ENCODE data around the gene SPTBN4.

DNA sequence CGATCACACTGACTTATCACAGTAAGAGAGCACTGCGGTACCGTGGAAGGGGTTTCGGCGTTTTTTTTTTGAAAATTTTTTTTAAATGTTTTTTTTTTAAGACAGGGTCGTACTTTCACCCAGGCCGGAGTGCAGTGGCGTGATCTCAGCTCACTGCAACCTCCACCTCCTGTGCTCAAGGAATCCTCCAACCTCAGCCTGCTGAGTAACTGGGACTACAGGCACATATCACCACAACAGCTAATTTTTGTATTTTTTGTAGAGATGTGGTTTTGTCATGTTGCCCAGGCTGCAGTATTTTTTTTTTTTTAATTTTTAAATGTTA, 153.3 kb downstream of the SPTBN4 start:
- TF ChIP-seq, protein P1, sequence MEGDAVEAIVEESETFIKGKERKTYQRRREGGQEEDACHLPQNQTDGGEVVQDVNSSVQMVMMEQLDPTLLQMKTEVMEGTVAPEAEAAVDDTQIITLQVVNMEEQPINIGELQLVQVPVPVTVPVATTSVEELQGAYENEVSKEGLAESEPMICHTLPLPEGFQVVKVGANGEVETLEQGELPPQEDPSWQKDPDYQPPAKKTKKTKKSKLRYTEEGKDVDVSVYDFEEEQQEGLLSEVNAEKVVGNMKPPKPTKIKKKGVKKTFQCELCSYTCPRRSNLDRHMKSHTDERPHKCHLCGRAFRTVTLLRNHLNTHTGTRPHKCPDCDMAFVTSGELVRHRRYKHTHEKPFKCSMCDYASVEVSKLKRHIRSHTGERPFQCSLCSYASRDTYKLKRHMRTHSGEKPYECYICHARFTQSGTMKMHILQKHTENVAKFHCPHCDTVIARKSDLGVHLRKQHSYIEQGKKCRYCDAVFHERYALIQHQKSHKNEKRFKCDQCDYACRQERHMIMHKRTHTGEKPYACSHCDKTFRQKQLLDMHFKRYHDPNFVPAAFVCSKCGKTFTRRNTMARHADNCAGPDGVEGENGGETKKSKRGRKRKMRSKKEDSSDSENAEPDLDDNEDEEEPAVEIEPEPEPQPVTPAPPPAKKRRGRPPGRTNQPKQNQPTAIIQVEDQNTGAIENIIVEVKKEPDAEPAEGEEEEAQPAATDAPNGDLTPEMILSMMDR (IDR thresholded peaks at IDR 0.05): no peak
- no peak for TF ChIP-seq POLR2A (IDR thresholded peaks at IDR 0.05)

All from Peyer's patch (tissue), 4 donors.